ENCODE results near the gene ZBTB44.

The ZBTB44 gene

GRCh38 chr11:130327716-130328115 lies 13.0 kb upstream of the ZBTB44 start:
- no peaks in the 10 kb centered on the region for H3K27me3 Mint-ChIP-seq (ENCODE audit: low read depth, poor library complexity)
- DNase-seq: no peak
- H3K36me3 Mint-ChIP-seq (ENCODE audit: low read depth): no peaks in the 10 kb centered on the region
- no peak for TF ChIP-seq CTCF (IDR thresholded peaks at IDR 0.05)
- peaks cover 11% of the 10 kb centered on the region for H3K4me1 Mint-ChIP-seq
- H3K9me3 Mint-ChIP-seq: peaks cover 4% of the 10 kb centered on the region
- H3K27ac Mint-ChIP-seq: no peak overlapping the region
- H3K4me3 Mint-ChIP-seq: no peak overlapping the region

- peaks cover 19% of the 10 kb centered on the region for H3K9me3 Mint-ChIP-seq
- TF ChIP-seq CTCF (IDR thresholded peaks at IDR 0.05): no peak
- no peak for DNase-seq
Measured at GRCh38 chr11:130325691-130326090, 11.0 kb upstream of the ZBTB44 start.

GRCh38 chr11:130323452-130324450 lies 9.0 kb upstream of the ZBTB44 start:
- peaks cover 5% of the 10 kb centered on the region for H3K4me1 Mint-ChIP-seq
- no peaks in the 10 kb centered on the region for H3K27me3 Mint-ChIP-seq (ENCODE audit: low read depth, poor library complexity)
- peaks cover 31% of the 10 kb centered on the region for H3K9me3 Mint-ChIP-seq
- H3K36me3 Mint-ChIP-seq (ENCODE audit: low read depth): peaks cover 4% of the 10 kb centered on the region
- H3K4me3 Mint-ChIP-seq: no peak overlapping the region
- no peak for DNase-seq
- H3K27ac Mint-ChIP-seq: no peak overlapping the region
- no peak for TF ChIP-seq CTCF (IDR thresholded peaks at IDR 0.05)

More at GRCh38 chr11:130325691-130326090, 11.0 kb upstream of the ZBTB44 start:
- Mint-ChIP-seq H3K27me3 (ENCODE audit: low read depth, poor library complexity) (no peaks in the 10 kb centered on the region), H3K27ac (no peak overlapping the region), H3K36me3 (ENCODE audit: low read depth) (no peaks in the 10 kb centered on the region), H3K4me1 (peaks cover 16% of the 10 kb centered on the region), H3K4me3 (no peak overlapping the region)

GRCh38 chr11:130322126-130322525 lies 7.4 kb upstream of the ZBTB44 start:
- Mint-ChIP-seq H3K27ac (no peak overlapping the region), H3K36me3 (ENCODE audit: low read depth) (peaks cover 4% of the 10 kb centered on the region), H3K4me1 (peaks cover 5% of the 10 kb centered on the region), H3K4me3 (no peak overlapping the region), H3K27me3 (ENCODE audit: low read depth, poor library complexity) (no peaks in the 10 kb centered on the region), H3K9me3 (peaks cover 28% of the 10 kb centered on the region)
- no peak for TF ChIP-seq CTCF (IDR thresholded peaks at IDR 0.05)
- no peak for DNase-seq

- H3K36me3 Mint-ChIP-seq (ENCODE audit: low read depth): peaks cover 4% of the 10 kb centered on the region
- peaks cover 21% of the 10 kb centered on the region for H3K4me1 Mint-ChIP-seq
- H3K27ac Mint-ChIP-seq: no peak overlapping the region
- TF ChIP-seq CTCF (IDR thresholded peaks at IDR 0.05): no peak
- no peak for DNase-seq
- H3K9me3 Mint-ChIP-seq: peaks cover 28% of the 10 kb centered on the region
- no peak overlapping the region for H3K4me3 Mint-ChIP-seq
- no peaks in the 10 kb centered on the region for H3K27me3 Mint-ChIP-seq (ENCODE audit: low read depth, poor library complexity)
Measured at GRCh38 chr11:130318031-130318673, 3.4 kb upstream of the ZBTB44 start.

All from nephron progenitor cell (in vitro differentiated cells).